Measurements from ENCODE around the gene USP9X.
"Not testable (repeated sequence)": the region's sequence is repeated elsewhere in the genome, so short reads cannot be mapped to it uniquely, and the experiment has no call there.

Gene USP9X

GRCh38 chrX:41085878-41086626 is 807 bp downstream of the USP9X start:
- in situ Hi-C loops (cut with HindIII; ENCODE audit: low sequenced_read_pairs), result no loop called here

- in situ Hi-C loops (cut with HindIII; ENCODE audit: low sequenced_read_pairs), result no loop called here
Measured at GRCh38 chrX:41086627-41086932, 1.3 kb downstream of the USP9X start.

GRCh38 chrX:41087201-41087600 is 2.0 kb downstream of the USP9X start:
- in situ Hi-C loops (cut with HindIII; ENCODE audit: low sequenced_read_pairs), result no loop called here

GRCh38 chrX:41090568-41091238 is 5.5 kb downstream of the USP9X start:
- in situ Hi-C loops (cut with HindIII; ENCODE audit: low sequenced_read_pairs), result no loop called here

- in situ Hi-C loops (cut with HindIII; ENCODE audit: low sequenced_read_pairs), result no loop called here
Measured at GRCh38 chrX:41092776-41093175, 7.5 kb downstream of the USP9X start.

GRCh38 chrX:41095174-41095573 is 9.9 kb downstream of the USP9X start:
- in situ Hi-C loops (cut with HindIII; ENCODE audit: low sequenced_read_pairs), result no loop called here

GRCh38 chrX:41095908-41096307 is 10.7 kb downstream of the USP9X start:
- in situ Hi-C loops (cut with HindIII; ENCODE audit: low sequenced_read_pairs), result no loop called here

- in situ Hi-C loops (cut with HindIII; ENCODE audit: low sequenced_read_pairs), result no loop called here
Measured at GRCh38 chrX:41096339-41096955, 11.2 kb downstream of the USP9X start.

GRCh38 chrX:41097326-41097725 is 12.1 kb downstream of the USP9X start:
- in situ Hi-C loops (cut with HindIII; ENCODE audit: low sequenced_read_pairs), result no loop called here

- in situ Hi-C loops (cut with HindIII; ENCODE audit: low sequenced_read_pairs), result no loop called here
Measured at GRCh38 chrX:41100200-41100599, 15.0 kb downstream of the USP9X start.

- in situ Hi-C loops (cut with HindIII; ENCODE audit: low sequenced_read_pairs), result no loop called here
Measured at GRCh38 chrX:41100819-41101218, 15.6 kb downstream of the USP9X start.

GRCh38 chrX:41105005-41105404 is 19.8 kb downstream of the USP9X start:
- in situ Hi-C loops (cut with HindIII; ENCODE audit: low sequenced_read_pairs), result no loop called here

GRCh38 chrX:41106257-41106656 is 21.0 kb downstream of the USP9X start:
- in situ Hi-C loops (cut with HindIII; ENCODE audit: low sequenced_read_pairs), result not testable (repeated sequence)

GRCh38 chrX:41108007-41108406 is 22.8 kb downstream of the USP9X start:
- in situ Hi-C loops (cut with HindIII; ENCODE audit: low sequenced_read_pairs), result no loop called here

GRCh38 chrX:41108463-41109205 is 23.4 kb downstream of the USP9X start:
- in situ Hi-C loops (cut with HindIII; ENCODE audit: low sequenced_read_pairs), result no loop called here

GRCh38 chrX:41110801-41111625 is 25.8 kb downstream of the USP9X start:
- in situ Hi-C loops (cut with HindIII; ENCODE audit: low sequenced_read_pairs), result no loop called here

- in situ Hi-C loops (cut with HindIII; ENCODE audit: low sequenced_read_pairs), result not testable (repeated sequence)
Measured at GRCh38 chrX:41115104-41115425, 29.8 kb downstream of the USP9X start.

- in situ Hi-C loops (cut with HindIII; ENCODE audit: low sequenced_read_pairs), result no loop called here
Measured at GRCh38 chrX:41116948-41117347, 31.7 kb downstream of the USP9X start.

GRCh38 chrX:41118156-41118555 is 32.9 kb downstream of the USP9X start:
- in situ Hi-C loops (cut with HindIII; ENCODE audit: low sequenced_read_pairs), result no loop called here

- in situ Hi-C loops (cut with HindIII; ENCODE audit: low sequenced_read_pairs), result no loop called here
Measured at GRCh38 chrX:41119803-41120202, 34.6 kb downstream of the USP9X start.

- in situ Hi-C loops (cut with HindIII; ENCODE audit: low sequenced_read_pairs), result no loop called here
Measured at GRCh38 chrX:41121766-41122165, 36.5 kb downstream of the USP9X start.

Measured in DLD1 (cell line).